ENCODE results near the gene NRXN3. TPM values are rescaled to one million over a fixed set of nuclear protein-coding genes. Genes with fewer than 3 reads are reported as not detected.

The NRXN3 gene
- total RNA-seq, 1 experiment from 2014 or later = not detected

- H3K27me3 ChIP-seq (ENCODE audit: control insufficient read depth, insufficient read depth, low read length) = no peaks in the 10 kb centered on the region
- H3K4me3 ChIP-seq (ENCODE audit: low read depth in 2 of 2, low read length in 2 of 2) = no peak overlapping the region
- ATAC-seq (no peak), DNase-seq (ENCODE audit: low read depth, low spot score) (no peak)
- no peak overlapping the region for H3K27ac ChIP-seq (ENCODE audit: low read length)
- ChIA-PET POLR2A (no interaction called here), CTCF (no interaction called here)
- no peaks in the 10 kb centered on the region for H3K9me3 ChIP-seq (ENCODE audit: control insufficient read depth, insufficient read depth, low read depth, low read length)
- in situ Hi-C loops (cut with HindIII; ENCODE audit: low pct_unique_long_range_greater_than_20kb, low sequenced_read_pairs) (no loop called here), intact Hi-C loops (cut with micrococcal nuclease; ENCODE audit: unreplicated experiment) (no loop called here)
- no TSS peak for BruUV-seq (replicated peaks)
- H3K36me3 ChIP-seq (ENCODE audit: control insufficient read depth, insufficient read depth, low read length) = no peaks in the 10 kb centered on the region
- TF ChIP-seq CTCF (IDR thresholded peaks at IDR 0.05) (no peak), POLR2AphosphoS5 (IDR thresholded peaks at IDR 0.05; ENCODE audit: low read depth, low read length) (no peak), TCF7L2 (IDR thresholded peaks at IDR 0.05; ENCODE audit: low read depth, low read length) (no peak), SIN3A (IDR thresholded peaks at IDR 0.05; ENCODE audit: borderline replicate concordance, insufficient read depth, low read depth, low read length) (no peak), REST (IDR thresholded peaks at IDR 0.05; ENCODE audit: insufficient read depth in 1 of 2, low read depth in 2 of 2, low read length in 1 of 2) (no peak)
- H3K4me1 ChIP-seq (ENCODE audit: control insufficient read depth, insufficient read depth, low read length) = no peaks in the 10 kb centered on the region
Measured at GRCh38 chr14:79511146-79511545, 1341.0 kb downstream of the NRXN3 start.

- Histone ChIP-seq H3K27ac (ENCODE audit: low read length) (no peak overlapping the region), H3K9me3 (ENCODE audit: control insufficient read depth, insufficient read depth, low read depth, low read length) (no peaks in the 10 kb centered on the region), H3K36me3 (ENCODE audit: control insufficient read depth, insufficient read depth, low read length) (no peaks in the 10 kb centered on the region), H3K4me1 (ENCODE audit: control insufficient read depth, insufficient read depth, low read length) (no peaks in the 10 kb centered on the region), H3K4me3 (ENCODE audit: low read depth in 2 of 2, low read length in 2 of 2) (no peak overlapping the region), H3K27me3 (ENCODE audit: control insufficient read depth, insufficient read depth, low read length) (no peaks in the 10 kb centered on the region)
- ChIA-PET CTCF (no interaction called here), POLR2A (no interaction called here)
- in situ Hi-C loops (cut with HindIII; ENCODE audit: low pct_unique_long_range_greater_than_20kb, low sequenced_read_pairs) (no loop called here), intact Hi-C loops (cut with micrococcal nuclease; ENCODE audit: unreplicated experiment) (no loop called here)
- BruUV-seq (replicated peaks) = no TSS peak
- TF ChIP-seq CTCF (IDR thresholded peaks at IDR 0.05) (no peak), POLR2AphosphoS5 (IDR thresholded peaks at IDR 0.05; ENCODE audit: low read depth, low read length) (no peak), SIN3A (IDR thresholded peaks at IDR 0.05; ENCODE audit: borderline replicate concordance, insufficient read depth, low read depth, low read length) (no peak), REST (IDR thresholded peaks at IDR 0.05; ENCODE audit: insufficient read depth in 1 of 2, low read depth in 2 of 2, low read length in 1 of 2) (no peak), TCF7L2 (IDR thresholded peaks at IDR 0.05; ENCODE audit: low read depth, low read length) (no peak)
- DNase-seq (ENCODE audit: low read depth, low spot score) = no peak
- no peak for ATAC-seq
Measured at GRCh38 chr14:79513446-79513845, 1343.3 kb downstream of the NRXN3 start.

All from Panc1 (cell line).